ENCODE measurements around the gene FAAP20.
A peak's percentile ranks its signal among the peaks of the same experiment; 100 is the strongest.

FAAP20 gene

GRCh38 chr1:2193514-2194281, 874 bp downstream of the FAAP20 start:
- DNase-seq, result no peak

GRCh38 chr1:2192031-2192995, 2.3 kb downstream of the FAAP20 start:
- no peak for DNase-seq

- DNase-seq, result no peak
Observed at GRCh38 chr1:2190491-2190976, 4.0 kb downstream of the FAAP20 start.

GRCh38 chr1:2189459-2190425, 4.8 kb downstream of the FAAP20 start:
- DNase-seq, result peak; percentile 65

GRCh38 chr1:2188336-2188735, 6.2 kb downstream of the FAAP20 start:
- DNase-seq, result no peak

GRCh38 chr1:2187619-2188018, 7.0 kb downstream of the FAAP20 start:
- no peak for DNase-seq

- no peak for DNase-seq
Observed at GRCh38 chr1:2186901-2187300, 7.7 kb downstream of the FAAP20 start.

- DNase-seq, result no peak
Observed at GRCh38 chr1:2185880-2186855, 8.4 kb downstream of the FAAP20 start.

GRCh38 chr1:2184934-2185333, 9.6 kb downstream of the FAAP20 start:
- no peak for DNase-seq

GRCh38 chr1:2184531-2184930, 10.0 kb downstream of the FAAP20 start:
- DNase-seq, result no peak

- no peak for DNase-seq
Observed at GRCh38 chr1:2183937-2184334, 10.6 kb downstream of the FAAP20 start.

- DNase-seq, result no peak
Observed at GRCh38 chr1:2182376-2182775, 12.2 kb downstream of the FAAP20 start.

- DNase-seq, result no peak
Observed at GRCh38 chr1:2181752-2182151, 12.8 kb downstream of the FAAP20 start.

GRCh38 chr1:2181271-2181670, 13.3 kb downstream of the FAAP20 start:
- no peak for DNase-seq

GRCh38 chr1:2180297-2181245, 14.0 kb downstream of the FAAP20 start:
- DNase-seq, result no peak

- no peak for DNase-seq
Observed at GRCh38 chr1:2179283-2180013, 15.1 kb downstream of the FAAP20 start.

- no peak for DNase-seq
Observed at GRCh38 chr1:2178875-2179274, 15.7 kb downstream of the FAAP20 start.

- DNase-seq, result no peak
Observed at GRCh38 chr1:2177946-2178538, 16.5 kb downstream of the FAAP20 start.

- no peak for DNase-seq
Observed at GRCh38 chr1:2177541-2177940, 17.0 kb downstream of the FAAP20 start.
